Heart right ventricle (tissue), 16 donors: Measurements from ENCODE around the gene RASGEF1C. TPM values are rescaled to one million over a fixed set of nuclear protein-coding genes. Genes with fewer than 3 reads are reported as not detected.
A peak's percentile ranks its signal among the peaks of the same experiment; 100 is the strongest.

Source experiments
- ATAC-seq, 8 donors: fragments of 200-7000 bp; cut with Tn5 transposase; one replicate each; pipeline ENCODE4 v1.9.1; 2020; ENCODE audit warnings: mild to moderate bottlenecking in 8 of 8, moderate library complexity in 8 of 8, moderate number of reproducible peaks in 1 of 8
- DNase-seq, 2 donors: peaks; one replicate each; pipeline ENCODE4 v3.0.0-alpha.2; 2020
- H3K27ac ChIP-seq, 10 donors: fragments of 200-600 bp; sonication (generic) in 2 of 10; one replicate each; pipeline versions ENCODE4 v1.5.0 to v1.8.0; 2020 to 2022; ENCODE audit warnings: mild to moderate bottlenecking in 3 of 10
- H3K27me3 ChIP-seq, 7 donors: fragments of 200-600 bp; one replicate each; pipeline ENCODE4 v1.8.0; 2021 to 2022; ENCODE audit warnings: mild to moderate bottlenecking in 2 of 7
- H3K36me3 ChIP-seq, 9 donors: fragments of 200-600 bp; sonication (generic) in 1 of 9; one replicate each; pipeline versions ENCODE4 v1.5.0 to v1.8.0; 2020 to 2022; ENCODE audit warnings: mild to moderate bottlenecking in 2 of 9
- H3K4me1 ChIP-seq, 9 donors: fragments of 200-600 bp; sonication (generic) in 1 of 9; one replicate each; pipeline versions ENCODE4 v1.5.0 to v1.8.0; 2020 to 2022; ENCODE audit warnings: mild to moderate bottlenecking in 4 of 9
- H3K4me3 ChIP-seq, 10 donors: fragments of 200-600 bp; sonication (generic) in 2 of 10; one replicate each; pipeline versions ENCODE4 v1.5.0 to v1.8.0; 2020 to 2022; ENCODE audit warnings: mild to moderate bottlenecking in 7 of 10, moderate library complexity in 2 of 10
- H3K9me3 ChIP-seq, 11 donors: fragments of 200-600 bp in 10 of 11; sonication (generic) in 2 of 11; one replicate each; pipeline versions ENCODE4 v1.5.0 to v1.8.0; 2013 to 2022; ENCODE audit warnings: mild to moderate bottlenecking in 2 of 11, control low read depth in 1 of 11, moderate library complexity in 1 of 11
- WGBS, 2 donors: extraction: QIAGEN DNeasy Blood & Tissue Kit; methylation state at CpG; one replicate each; pipeline ENCODE4 v1.1.7; 2013; ENCODE audit warnings: inconsistent platforms in 1 of 2; 5-methylcytosine and 5-hydroxymethylcytosine counted together
- intact Hi-C, 10 donors: fragments of 100-400 bp; cut with DNase I; formaldehyde crosslinking; loops; one replicate each; pipeline versions ENCODE4 v1.11.1 to v1.14.2; 2022
- polyA plus RNA-seq, 2 donors: library from polyadenylated mRNA; stranded (reverse); fragments of 200-250 nt; gene quantifications; one replicate each; pipeline ENCODE4 v1.2.3, GENCODE V29; 2013
- total RNA-seq, 10 donors: library from RNA; stranded (reverse); fragmentation: NEBNext Ultra II Directional in 3 of 10; extraction: Animal tissue kit (Norgen Biotek cat#: 25700) in 3 of 10; gene quantifications; one replicate each; pipeline versions ENCODE4 v1.2.1 to v1.2.4, GENCODE V29; 2021 to 2023
- TF ChIP-seq, protein P1 (sequence below), 9 donors: fragments of 200-600 bp; sonication (generic) in 2 of 9; IDR thresholded peaks; one replicate each; pipeline versions ENCODE4 v1.5.0 to v1.8.0; 2021 to 2022; ENCODE audit warnings: antibody characterized with exemption in 9 of 9, mild to moderate bottlenecking in 5 of 9, moderate library complexity in 1 of 9
- donor health status: Arrhythmogenic right ventricular cardiomyopathy.
- donor health status: ischemic (EF 13 %, LVEDD 7.1; RV severe dilation, severe dysfunction).
- donor health status: healthy with polysubstance abuse.
- donor health status: DM: no; HTN: yes; CAD: no.
- donor health status: DM: no; HTN: no; CAD: no.
- donor health status: ischemic (EF 25% LVEDD 6.9; RV normal size, moderate dysfunction).
- donor health status: ischemic (EF 25% LVEDD 5.7; RV mildly dilated, moderate dysfunction).
- donor health status: healthy.
- donor health status: DM: yes; HTN: yes; CAD: no.
- donor health status: Ischemic cardiomyopathy.
- donor health status: ischemic (EF 35%, LVEDD 5.7; RV mildly dilated, moderate dysfunction).
- donor health status: nonischemic (EF 11% LVEDD 7.7; RV severe dilation, severe dysfunction).
- donor health status: DM: yes; HTN: yes; CAD: no.
- donor health status: PGD.
- donor health status: ischemic (EF 29% LVEDD 5.4; RV normal size, mild dysfunction).
- donor health status: nonischemic (EF 23%, LVEDD 6.1; RV moderate dilation, normal function).

Gene RASGEF1C
- total and polyA plus RNA-seq, 12 donors, result 0.17 to 0.59 (median 0.26) TPM; not detected in 6

DNA sequence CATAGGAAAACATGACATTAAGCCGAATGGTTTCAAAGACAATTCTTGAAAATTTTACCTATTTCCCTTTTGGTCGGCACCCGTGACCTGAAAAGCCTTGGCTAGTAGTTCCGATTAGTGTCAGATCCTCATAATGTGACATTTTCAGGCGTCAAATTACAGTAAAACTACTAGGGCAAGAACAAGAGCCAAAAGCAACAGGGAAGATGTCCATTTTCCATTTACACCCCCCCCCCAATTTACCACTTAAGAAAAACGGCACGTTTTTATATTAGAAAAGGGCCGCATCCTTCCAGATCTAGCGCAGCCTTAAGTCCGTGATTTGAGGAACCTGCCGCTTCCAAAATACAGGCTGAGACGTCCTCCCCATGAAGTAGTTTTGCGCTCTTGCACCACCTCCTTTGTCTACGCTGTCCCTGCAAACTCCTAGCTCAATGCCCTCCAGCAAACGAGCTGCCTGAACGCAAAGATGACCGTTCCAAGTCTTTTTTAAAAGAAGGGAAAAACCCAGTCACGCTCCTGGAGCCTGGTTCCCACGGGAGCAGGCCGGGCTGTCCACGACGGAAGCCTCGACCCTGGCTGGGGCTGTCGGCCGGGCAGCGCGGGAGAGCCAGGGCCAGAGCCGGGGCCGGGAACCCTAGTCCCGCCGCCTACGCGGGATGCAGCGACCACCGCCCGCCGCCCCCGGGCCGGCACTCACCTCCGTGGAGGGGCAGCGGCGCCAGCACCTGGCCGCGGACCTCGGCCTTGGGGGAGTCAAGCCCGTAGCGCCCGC lies 138.1 kb downstream of the RASGEF1C start:
- H3K4me1 ChIP-seq, result peaks cover 0 to 40% (median 17%) of the 10 kb centered on the region in 9 donors
- DNase-seq, result peak; percentile 31 to 61
- no peaks in the 10 kb centered on the region for H3K27me3 ChIP-seq
- peak overlapping the region; percentile 92 to 100 (median 97) for H3K27ac ChIP-seq
- no peaks in the 10 kb centered on the region for H3K36me3 ChIP-seq
- peak overlapping the region; percentile 71 to 100 (median 94) for H3K4me3 ChIP-seq
- peak; percentile 27 to 42 (median 32) for ATAC-seq
- peaks cover 0 to 6% (median 0%) of the 10 kb centered on the region in 11 donors for H3K9me3 ChIP-seq
- TF ChIP-seq, protein P1, sequence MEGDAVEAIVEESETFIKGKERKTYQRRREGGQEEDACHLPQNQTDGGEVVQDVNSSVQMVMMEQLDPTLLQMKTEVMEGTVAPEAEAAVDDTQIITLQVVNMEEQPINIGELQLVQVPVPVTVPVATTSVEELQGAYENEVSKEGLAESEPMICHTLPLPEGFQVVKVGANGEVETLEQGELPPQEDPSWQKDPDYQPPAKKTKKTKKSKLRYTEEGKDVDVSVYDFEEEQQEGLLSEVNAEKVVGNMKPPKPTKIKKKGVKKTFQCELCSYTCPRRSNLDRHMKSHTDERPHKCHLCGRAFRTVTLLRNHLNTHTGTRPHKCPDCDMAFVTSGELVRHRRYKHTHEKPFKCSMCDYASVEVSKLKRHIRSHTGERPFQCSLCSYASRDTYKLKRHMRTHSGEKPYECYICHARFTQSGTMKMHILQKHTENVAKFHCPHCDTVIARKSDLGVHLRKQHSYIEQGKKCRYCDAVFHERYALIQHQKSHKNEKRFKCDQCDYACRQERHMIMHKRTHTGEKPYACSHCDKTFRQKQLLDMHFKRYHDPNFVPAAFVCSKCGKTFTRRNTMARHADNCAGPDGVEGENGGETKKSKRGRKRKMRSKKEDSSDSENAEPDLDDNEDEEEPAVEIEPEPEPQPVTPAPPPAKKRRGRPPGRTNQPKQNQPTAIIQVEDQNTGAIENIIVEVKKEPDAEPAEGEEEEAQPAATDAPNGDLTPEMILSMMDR (IDR thresholded peaks at IDR 0.05), result no peak
- 1% methylated on average over 48 of the region's 48 CpGs for WGBS, 2 donors
- intact Hi-C loops, result loop anchor here in 4 of 10 donors (5.0 to 10.0 kb wide), 6 partner anchors 44 to 514 kb away; partner anchors contain the start of gene TBC1D9B (in 2 of the 4)

- Histone ChIP-seq H3K36me3 (no peaks in the 10 kb centered on the region), H3K27me3 (no peaks in the 10 kb centered on the region), H3K27ac (peak overlapping the region in 4 of 10 donors; percentile 31 to 96 (median 94)), H3K9me3 (peaks cover 0 to 6% (median 0%) of the 10 kb centered on the region in 11 donors), H3K4me1 (peaks cover 0 to 40% (median 17%) of the 10 kb centered on the region in 9 donors), H3K4me3 (peak overlapping the region in 9 of 10 donors; percentile 4 to 100 (median 95))
- peak in 2 of 8 donors; percentile 5 to 19 for ATAC-seq
- intact Hi-C loops, result loop anchor here in 4 of 10 donors (5.0 to 10.0 kb wide), 6 partner anchors 42 to 512 kb away; partner anchors contain the start of gene TBC1D9B (in 2 of the 4)
- TF ChIP-seq, protein P1 (IDR thresholded peaks at IDR 0.05), result no peak
- DNase-seq, result peak in 1 of 2 donors; percentile 34
- WGBS, 2 donors, result 72 to 74% methylated on average over 9 of the region's 9 CpGs
These were observed 139.3 kb downstream of the RASGEF1C start for GRCh38 chr5:180069589-180070247.

DNA sequence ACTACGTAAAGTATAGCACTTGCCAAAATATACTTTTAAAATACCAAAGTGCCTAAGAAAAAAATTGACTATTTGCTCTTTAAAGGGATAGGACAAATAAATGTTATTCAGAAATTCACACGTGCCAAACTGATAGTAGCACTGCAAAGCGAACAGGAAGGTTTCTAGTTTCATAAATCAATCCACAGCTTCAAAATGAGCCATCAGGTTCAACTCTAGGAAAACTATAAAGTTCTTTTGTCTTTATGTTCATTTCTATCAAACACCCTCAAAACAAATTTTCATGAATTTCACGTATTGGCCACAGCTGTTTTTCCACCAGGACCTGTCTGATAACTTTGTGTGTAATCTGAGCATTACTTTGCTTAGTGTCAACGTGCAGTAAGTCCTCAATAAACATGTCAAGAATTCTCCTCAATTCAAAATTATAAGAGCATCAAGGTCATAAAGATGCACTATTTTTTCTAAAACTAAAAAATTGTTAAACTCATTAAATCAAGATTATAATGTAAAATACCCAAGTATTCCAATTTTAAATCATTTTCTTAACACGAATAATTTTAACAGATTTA lies 140.4 kb downstream of the RASGEF1C start:
- WGBS, 2 donors, result 70 to 72% methylated on average over 6 of the region's 6 CpGs
- TF ChIP-seq, protein P1 (IDR thresholded peaks at IDR 0.05), result no peak
- Histone ChIP-seq H3K9me3 (peaks cover 0 to 6% (median 0%) of the 10 kb centered on the region in 11 donors), H3K36me3 (no peaks in the 10 kb centered on the region), H3K27me3 (no peaks in the 10 kb centered on the region), H3K4me3 (no peak overlapping the region), H3K27ac (peak overlapping the region in 1 of 10 donors; percentile 96), H3K4me1 (peaks cover 0 to 40% (median 17%) of the 10 kb centered on the region in 9 donors)
- ATAC-seq (no peak), DNase-seq (no peak)
- intact Hi-C loops, result no loop called here

GRCh38 chr5:180067986-180068385 lies 141.0 kb downstream of the RASGEF1C start:
- intact Hi-C loops, result no loop called here
- peaks cover 0 to 40% (median 17%) of the 10 kb centered on the region in 9 donors for H3K4me1 ChIP-seq
- ATAC-seq (no peak), DNase-seq (no peak)
- no peaks in the 10 kb centered on the region for H3K27me3 ChIP-seq
- TF ChIP-seq, protein P1 (IDR thresholded peaks at IDR 0.05), result no peak
- H3K4me3 ChIP-seq, result no peak overlapping the region
- H3K27ac ChIP-seq, result no peak overlapping the region
- WGBS, 2 donors, result 82 to 86% methylated on average over 4 of the region's 4 CpGs
- no peaks in the 10 kb centered on the region for H3K36me3 ChIP-seq
- peaks cover 0 to 6% (median 0%) of the 10 kb centered on the region in 11 donors for H3K9me3 ChIP-seq
